ENCODE results near the gene HSD11B2.
"Not testable (repeated sequence)": the region's sequence is repeated elsewhere in the genome, so short reads cannot be mapped to it uniquely, and the experiment has no call there.

HSD11B2 gene

DNA sequence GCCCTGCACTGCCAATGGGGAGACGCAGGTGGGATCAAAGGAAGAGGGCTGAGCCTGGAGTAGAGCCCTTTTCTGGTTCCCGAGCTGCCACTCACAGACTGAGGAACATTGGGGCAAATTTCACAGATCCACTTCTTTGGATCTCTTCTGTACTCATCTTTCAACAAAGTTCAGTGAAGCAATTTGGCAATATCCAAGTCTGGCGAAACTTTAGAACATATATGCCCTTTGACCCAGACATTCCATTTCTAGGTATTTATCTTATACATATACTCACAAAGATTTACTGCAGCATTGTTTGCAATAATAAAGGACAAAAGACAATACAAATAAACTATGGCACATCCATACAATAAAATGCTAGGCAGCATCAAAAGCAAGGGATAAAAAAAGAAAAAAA lies 19.6 kb upstream of the HSD11B2 start:
- no peaks in the 10 kb centered on the region for H3K4me1 ChIP-seq
- H3K4me3 ChIP-seq (ENCODE audit: low read depth, low read length) = no peak overlapping the region
- TF ChIP-seq, protein P1, sequence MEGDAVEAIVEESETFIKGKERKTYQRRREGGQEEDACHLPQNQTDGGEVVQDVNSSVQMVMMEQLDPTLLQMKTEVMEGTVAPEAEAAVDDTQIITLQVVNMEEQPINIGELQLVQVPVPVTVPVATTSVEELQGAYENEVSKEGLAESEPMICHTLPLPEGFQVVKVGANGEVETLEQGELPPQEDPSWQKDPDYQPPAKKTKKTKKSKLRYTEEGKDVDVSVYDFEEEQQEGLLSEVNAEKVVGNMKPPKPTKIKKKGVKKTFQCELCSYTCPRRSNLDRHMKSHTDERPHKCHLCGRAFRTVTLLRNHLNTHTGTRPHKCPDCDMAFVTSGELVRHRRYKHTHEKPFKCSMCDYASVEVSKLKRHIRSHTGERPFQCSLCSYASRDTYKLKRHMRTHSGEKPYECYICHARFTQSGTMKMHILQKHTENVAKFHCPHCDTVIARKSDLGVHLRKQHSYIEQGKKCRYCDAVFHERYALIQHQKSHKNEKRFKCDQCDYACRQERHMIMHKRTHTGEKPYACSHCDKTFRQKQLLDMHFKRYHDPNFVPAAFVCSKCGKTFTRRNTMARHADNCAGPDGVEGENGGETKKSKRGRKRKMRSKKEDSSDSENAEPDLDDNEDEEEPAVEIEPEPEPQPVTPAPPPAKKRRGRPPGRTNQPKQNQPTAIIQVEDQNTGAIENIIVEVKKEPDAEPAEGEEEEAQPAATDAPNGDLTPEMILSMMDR (IDR thresholded peaks at IDR 0.05; ENCODE audit: low read depth, low read length) = no peak
- no peaks in the 10 kb centered on the region for H3K27me3 ChIP-seq
- DNase-seq = no peak
- H3K36me3 ChIP-seq = no peaks in the 10 kb centered on the region
- no peaks in the 10 kb centered on the region for H3K9me3 ChIP-seq

DNA sequence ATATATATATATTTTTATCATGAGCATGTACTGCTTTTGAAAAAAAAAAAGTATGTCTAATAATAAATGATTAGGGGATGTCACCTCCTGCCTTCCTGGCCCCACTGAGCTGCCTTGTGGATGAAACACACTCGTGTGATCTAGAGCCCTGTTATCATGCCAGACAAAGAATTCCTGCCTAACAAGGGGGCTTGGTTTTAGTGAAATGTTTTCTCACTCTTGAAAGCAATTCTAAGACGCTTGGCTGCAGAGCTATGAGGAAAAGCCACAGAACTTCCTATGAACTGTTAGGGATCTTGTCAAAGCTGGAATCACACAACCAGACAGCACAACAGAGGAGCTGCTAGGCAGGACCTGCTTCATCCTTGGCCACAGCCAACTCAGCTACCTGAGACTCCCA lies 18.6 kb upstream of the HSD11B2 start:
- TF ChIP-seq, protein P1 (IDR thresholded peaks at IDR 0.05; ENCODE audit: low read depth, low read length) = no peak
- Histone ChIP-seq H3K4me3 (ENCODE audit: low read depth, low read length) (no peak overlapping the region), H3K36me3 (no peaks in the 10 kb centered on the region), H3K4me1 (no peaks in the 10 kb centered on the region), H3K9me3 (no peaks in the 10 kb centered on the region), H3K27me3 (no peaks in the 10 kb centered on the region)
- no peak for DNase-seq

GRCh38 chr16:67413978-67414911 lies 16.7 kb upstream of the HSD11B2 start:
- TF ChIP-seq, protein P1 (IDR thresholded peaks at IDR 0.05; ENCODE audit: low read depth, low read length) = no peak
- Histone ChIP-seq H3K9me3 (no peaks in the 10 kb centered on the region), H3K27me3 (no peaks in the 10 kb centered on the region), H3K4me3 (ENCODE audit: low read depth, low read length) (no peak overlapping the region), H3K36me3 (no peaks in the 10 kb centered on the region), H3K4me1 (no peaks in the 10 kb centered on the region)
- no peak for DNase-seq

DNA sequence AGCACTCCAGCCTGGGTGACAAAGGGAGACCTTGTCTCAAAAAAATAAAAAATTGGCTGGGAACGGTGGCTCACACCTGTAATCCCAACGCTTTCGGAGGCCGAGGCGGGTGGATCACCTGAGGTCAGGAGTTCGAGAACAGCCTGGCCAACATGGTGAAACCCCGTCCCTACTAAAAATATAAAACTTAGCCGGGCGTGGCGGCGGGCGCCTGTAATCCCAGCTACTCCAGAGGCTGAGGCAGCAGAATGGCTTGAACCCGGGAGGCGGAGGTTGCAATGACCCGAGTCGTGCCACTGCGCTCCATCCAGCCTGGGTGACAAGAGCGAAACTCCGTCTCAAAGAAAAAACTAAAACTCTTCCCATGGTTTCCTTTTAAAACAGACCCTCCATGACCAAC lies 15.5 kb upstream of the HSD11B2 start:
- not testable (repeated sequence) for H3K36me3 ChIP-seq, H3K9me3 ChIP-seq, DNase-seq, H3K4me1 ChIP-seq, H3K27me3 ChIP-seq
- peak overlapping the region; percentile 78 for H3K4me3 ChIP-seq (ENCODE audit: low read depth, low read length)

DNA sequence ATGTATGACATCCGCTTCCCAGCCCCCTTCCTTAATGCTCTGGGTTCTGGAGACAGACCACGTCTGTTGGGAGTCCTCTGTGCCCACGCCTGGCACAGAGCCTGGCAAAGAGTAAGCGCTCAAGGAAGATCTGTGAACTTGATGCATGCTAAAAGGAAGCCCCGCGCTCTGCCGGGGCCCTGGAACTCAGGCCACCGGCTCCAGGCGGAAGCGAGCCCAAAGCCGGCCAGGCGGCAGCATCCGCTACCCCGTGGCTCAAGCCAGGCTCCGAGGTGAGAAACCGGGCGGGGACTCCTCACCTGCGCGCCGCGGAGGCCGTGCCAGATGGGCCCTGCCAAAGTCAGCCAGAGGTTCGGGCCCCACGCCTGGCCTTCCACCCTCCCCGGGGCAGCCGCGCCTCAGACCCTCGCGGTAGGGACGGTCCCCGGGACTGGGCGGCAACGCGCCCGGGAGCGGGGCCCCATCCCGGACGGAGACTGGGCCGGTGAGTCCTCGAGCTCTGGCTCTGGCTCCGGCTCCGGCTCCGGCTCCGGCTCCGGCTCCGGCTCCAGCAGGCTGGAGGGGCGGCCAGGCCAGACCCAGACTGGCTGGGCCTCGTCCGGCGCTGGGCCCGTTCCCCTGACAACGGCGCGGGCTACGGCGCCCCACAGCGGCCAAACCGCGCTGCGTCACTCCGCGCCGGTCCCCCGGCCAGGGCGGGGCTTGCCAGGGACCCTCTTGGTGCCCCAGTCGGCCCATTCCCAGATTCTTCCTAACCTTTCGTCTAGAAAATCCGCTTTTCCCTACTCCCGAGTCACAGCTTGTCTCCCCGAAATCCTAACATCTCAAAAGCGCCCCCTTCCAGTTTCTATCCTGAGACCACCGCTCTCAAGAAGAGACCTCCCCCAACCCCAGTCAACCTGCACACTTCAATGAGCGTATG lies 14.8 kb upstream of the HSD11B2 start, which contains the start of gene ZDHHC1:
ZDHHC1 (minus strand) TSS at position 606 of the 922 bp plus-strand sequence. CDS start 8,702 bp downstream, outside the sequence.
- Histone ChIP-seq H3K36me3 (no peaks in the 10 kb centered on the region), H3K27me3 (no peaks in the 10 kb centered on the region), H3K4me3 (ENCODE audit: low read depth, low read length) (peak within 1 kb of the TSS; percentile 78), H3K9me3 (no peaks in the 10 kb centered on the region), H3K4me1 (no peaks in the 10 kb centered on the region)
- TF ChIP-seq, protein P1 (IDR thresholded peaks at IDR 0.05; ENCODE audit: low read depth, low read length) = peak; percentile 55
- DNase-seq = peak; percentile 84

DNA sequence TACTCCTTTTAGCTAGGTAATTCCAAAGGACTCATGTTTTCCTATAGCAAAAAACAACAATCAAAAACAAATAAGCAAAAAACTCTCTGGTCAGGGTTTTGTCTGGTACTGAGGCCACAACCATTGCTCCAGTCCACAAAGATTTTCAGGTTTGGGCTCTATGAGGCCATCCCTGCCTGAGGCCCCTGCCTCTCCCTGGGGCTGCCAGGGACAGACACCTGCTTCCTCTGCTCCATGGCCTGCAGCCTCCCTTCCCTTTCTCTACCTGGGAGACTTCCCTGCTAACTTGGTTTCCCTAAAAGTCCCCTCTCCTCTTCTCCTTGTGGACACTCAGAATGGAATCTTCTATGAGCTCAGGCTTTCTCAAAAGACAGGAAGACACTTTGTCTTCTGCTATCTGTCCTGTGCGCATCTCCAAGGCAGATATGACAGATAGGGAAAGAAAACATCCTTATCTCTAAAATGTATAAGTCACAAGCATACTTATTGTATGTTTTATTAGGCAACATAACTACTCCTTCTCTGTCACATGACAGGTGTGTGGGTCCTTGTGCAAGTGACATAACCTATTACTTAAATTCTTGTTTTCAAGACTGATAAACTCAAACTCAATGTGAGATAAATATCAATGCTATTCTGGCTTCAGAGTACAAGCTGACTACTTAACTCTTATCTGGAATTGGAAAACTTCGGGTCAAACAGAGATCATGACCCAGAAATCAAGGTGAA lies 13.4 kb upstream of the HSD11B2 start:
- Histone ChIP-seq H3K36me3 (no peaks in the 10 kb centered on the region), H3K4me1 (no peaks in the 10 kb centered on the region)
- TF ChIP-seq, protein P1 (IDR thresholded peaks at IDR 0.05; ENCODE audit: low read depth, low read length) = no peak

More for the DNA sequence above, 13.4 kb upstream of the HSD11B2 start:
- Histone ChIP-seq H3K4me3 (ENCODE audit: low read depth, low read length) (no peak overlapping the region), H3K27me3 (no peaks in the 10 kb centered on the region), H3K9me3 (no peaks in the 10 kb centered on the region)
- DNase-seq = no peak

Data from BE2C (cell line).